Heart left ventricle (tissue), 16 donors: ENCODE data around the gene CEP112. TPM values are rescaled to one million over a fixed set of nuclear protein-coding genes. Genes with fewer than 3 reads are reported as not detected.

Experiments
- ATAC-seq, 4 donors: fragments of 200-7000 bp; cut with Tn5 transposase; one replicate each; pipeline ENCODE4 v1.9.1; 2020 to 2022; ENCODE audit warnings: moderate library complexity in 4 of 4, mild to moderate bottlenecking in 3 of 4, moderate number of reproducible peaks in 1 of 4
- DNase-seq, 5 donors: peaks; one replicate each; pipeline ENCODE4 v3.0.0-alpha.2; 2020
- H3K27ac ChIP-seq, 12 donors: fragments of 200-600 bp; sonication (generic) in 4 of 12; one replicate each; pipeline versions ENCODE4 v1.5.0 to v1.8.0; 2016 to 2022; ENCODE audit warnings: mild to moderate bottlenecking in 2 of 12
- H3K27me3 ChIP-seq, 9 donors: fragments of 200-600 bp; sonication (generic) in 2 of 9; one replicate each; pipeline versions ENCODE4 v1.5.1 to v1.8.0; 2016 to 2022; ENCODE audit warnings: mild to moderate bottlenecking in 3 of 9
- H3K36me3 ChIP-seq, 9 donors: fragments of 200-600 bp; sonication (generic) in 2 of 9; one replicate each; pipeline versions ENCODE4 v1.5.0 to v1.8.0; 2018 to 2022; ENCODE audit warnings: mild to moderate bottlenecking in 2 of 9
- H3K4me1 ChIP-seq, 12 donors: fragments of 200-600 bp; sonication (generic) in 4 of 12; one replicate each; pipeline versions ENCODE4 v1.5.0 to v1.8.0; 2016 to 2022; ENCODE audit warnings: mild to moderate bottlenecking in 3 of 12
- H3K4me3 ChIP-seq, 12 donors: fragments of 200-600 bp; sonication (generic) in 4 of 12; one replicate each; pipeline versions ENCODE4 v1.5.0 to v1.8.0; 2017 to 2022; ENCODE audit warnings: mild to moderate bottlenecking in 9 of 12, moderate library complexity in 4 of 12
- H3K9me3 ChIP-seq, 12 donors: fragments of 200-600 bp; sonication (generic) in 4 of 12; one replicate each; pipeline versions ENCODE4 v1.5.0 to v1.8.0; 2016 to 2022; ENCODE audit warnings: mild to moderate bottlenecking in 1 of 12
- CTCF ChIP-seq, 12 donors: fragments of 200-600 bp; sonication (generic) in 4 of 12; IDR thresholded peaks; one replicate each; pipeline versions ENCODE4 v1.5.0 to v1.8.0; 2018 to 2022; ENCODE audit warnings: antibody characterized with exemption in 12 of 12, mild to moderate bottlenecking in 5 of 12
- POLR2A ChIP-seq, 2 donors: fragments of 450-650 bp; IDR thresholded peaks; one replicate each; pipeline ENCODE4 v1.6.1; 2017; ENCODE audit warnings: antibody characterized with exemption in 2 of 2, mild to moderate bottlenecking in 2 of 2, moderate library complexity in 2 of 2
- WGBS, 4 donors: extraction: QIAGEN DNeasy Blood & Tissue Kit in 2 of 4; methylation state at CpG; one replicate each; pipeline versions ENCODE4 v1.1.5 to v1.1.7; 2013 to 2018; 5-methylcytosine and 5-hydroxymethylcytosine counted together
- intact Hi-C, 10 donors: fragments of 100-400 bp; cut with DNase I; formaldehyde crosslinking; loops; one replicate each; pipeline versions ENCODE4 v1.11.1 to v1.14.2; 2022
- polyA plus RNA-seq, 2 donors: library from polyadenylated mRNA; stranded (reverse); fragments of 200-250 nt; gene quantifications; one replicate each; pipeline ENCODE4 v1.2.3, GENCODE V29; 2013
- total RNA-seq, 9 donors: library from RNA; depleted of rRNA in 2 of 9; stranded (reverse); fragments of >200 nt in 2 of 9; fragmentation: NEBNext Ultra II Directional in 3 of 9; extraction: Animal tissue kit (Norgen Biotek cat#: 25700) in 3 of 9; gene quantifications; one replicate each; pipeline versions ENCODE4 v1.1.0 to v1.2.4, GENCODE V29; 2016 to 2023
- donor health status: ischemic (EF 13 %, LVEDD 7.1; RV severe dilation, severe dysfunction).
- donor health status: healthy with polysubstance abuse.
- donor health status: DM: no; HTN: yes; CAD: no.
- donor health status: DM: no; HTN: no; CAD: no.
- donor health status: ischemic (EF 25% LVEDD 6.9; RV normal size, moderate dysfunction).
- donor health status: ischemic (EF 25% LVEDD 5.7; RV mildly dilated, moderate dysfunction).
- donor health status: healthy.
- donor health status: DM: yes; HTN: yes; CAD: no.
- donor health status: ischemic (EF 35%, LVEDD 5.7; RV mildly dilated, moderate dysfunction).
- donor health status: nonischemic (EF 11% LVEDD 7.7; RV severe dilation, severe dysfunction).
- donor health status: DM: yes; HTN: yes; CAD: no.
- donor health status: PGD.
- donor health status: ischemic (EF 29% LVEDD 5.4; RV normal size, mild dysfunction).
- donor health status: nonischemic (EF 23%, LVEDD 6.1; RV moderate dilation, normal function).

Gene CEP112
- total and polyA plus RNA-seq, 11 donors, result 5.5 to 28.3 (median 14.3) TPM

DNA sequence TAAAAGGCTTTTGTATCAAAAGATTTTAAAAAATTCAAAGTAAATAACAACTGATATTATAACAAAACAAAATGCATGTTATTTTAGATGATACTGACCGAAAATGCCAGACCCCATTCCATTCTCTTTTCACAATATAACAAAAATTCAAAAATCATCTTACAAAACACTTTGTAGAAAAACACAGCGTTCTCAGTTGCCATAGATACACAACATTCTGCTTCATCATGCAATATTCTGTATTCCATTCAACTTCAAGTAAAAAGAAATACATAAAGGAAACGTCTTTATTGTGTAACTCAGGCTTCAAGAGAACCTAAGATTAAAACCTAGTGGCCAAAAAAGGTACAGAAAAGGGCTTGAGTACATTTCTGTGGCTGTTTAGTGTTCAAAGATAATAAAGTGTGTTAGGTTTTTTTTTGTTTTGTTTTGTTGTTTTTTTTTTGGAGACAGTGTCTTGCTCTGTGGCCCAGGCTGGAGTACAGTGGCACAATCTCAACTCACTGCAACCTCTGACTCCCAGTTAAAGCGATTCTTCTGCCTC is 250.5 kb downstream of the CEP112 start:
- H3K4me3 ChIP-seq, result no peak overlapping the region
- no peaks in the 10 kb centered on the region for H3K27me3 ChIP-seq
- H3K9me3 ChIP-seq, result peaks cover 0 to 16% (median 0%) of the 10 kb centered on the region in 12 donors
- intact Hi-C loops, result no loop called here
- H3K27ac ChIP-seq, result no peak overlapping the region
- no peak for DNase-seq
- no peak for TF ChIP-seq POLR2A (IDR thresholded peaks at IDR 0.05)
- peak in 2 of 12 donors; percentile 15 to 27 for TF ChIP-seq CTCF (IDR thresholded peaks at IDR 0.05)
- ATAC-seq, result no peak
- H3K4me1 ChIP-seq, result no peaks in the 10 kb centered on the region
- no peaks in the 10 kb centered on the region for H3K36me3 ChIP-seq
- WGBS, 4 donors, result 87 to 94% (median 90%) methylated on average over 4 of the region's 4 CpGs

- DNase-seq, result no peak
- 83 to 89% (median 87%) methylated on average over 3 of the region's 3 CpGs for WGBS, 4 donors
- intact Hi-C loops, result no loop called here
- Histone ChIP-seq H3K27ac (no peak overlapping the region), H3K9me3 (peaks cover 0 to 51% (median 6%) of the 10 kb centered on the region in 12 donors), H3K4me3 (no peak overlapping the region), H3K4me1 (peaks cover 0 to 5% (median 0%) of the 10 kb centered on the region in 12 donors), H3K36me3 (no peaks in the 10 kb centered on the region), H3K27me3 (no peaks in the 10 kb centered on the region)
- TF ChIP-seq CTCF (IDR thresholded peaks at IDR 0.05) (no peak), POLR2A (IDR thresholded peaks at IDR 0.05) (no peak)
- ATAC-seq, result no peak
Measured at GRCh38 chr17:65936013-65936412, 255.9 kb downstream of the CEP112 start.

DNA sequence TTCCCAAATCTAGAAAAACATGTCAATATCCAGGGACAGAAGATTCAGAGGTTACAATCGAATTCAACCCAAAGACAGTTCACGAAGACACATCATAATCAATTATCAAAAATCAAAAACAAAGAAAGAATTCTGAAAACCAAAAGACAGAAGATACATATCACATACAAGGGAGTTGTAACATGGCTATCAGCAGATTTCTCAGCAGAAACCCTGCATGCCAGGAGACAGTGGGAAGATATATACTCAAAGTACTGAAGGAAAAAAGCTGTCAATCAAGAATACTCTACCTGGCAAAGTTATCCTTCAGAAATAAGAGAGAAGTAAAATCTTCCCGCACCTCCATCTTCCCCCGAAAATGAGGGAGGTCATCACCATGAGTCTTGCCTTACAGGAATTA is 258.6 kb downstream of the CEP112 start:
- Histone ChIP-seq H3K36me3 (no peaks in the 10 kb centered on the region), H3K4me3 (no peak overlapping the region), H3K4me1 (peaks cover 0 to 5% (median 0%) of the 10 kb centered on the region in 12 donors), H3K27me3 (no peaks in the 10 kb centered on the region), H3K9me3 (peaks cover 0 to 35% (median 6%) of the 10 kb centered on the region in 12 donors), H3K27ac (no peak overlapping the region)
- TF ChIP-seq CTCF (IDR thresholded peaks at IDR 0.05) (no peak), POLR2A (IDR thresholded peaks at IDR 0.05) (no peak)
- ATAC-seq (no peak), DNase-seq (no peak)
- intact Hi-C loops, result no loop called here
- 69 to 99% (median 82%) methylated on average over 4 of the region's 4 CpGs for WGBS, 4 donors

- TF ChIP-seq POLR2A (IDR thresholded peaks at IDR 0.05), result no peak
- peak in 1 of 12 donors; percentile 20 for TF ChIP-seq CTCF (IDR thresholded peaks at IDR 0.05)
- WGBS, 4 donors, result 75 to 90% (median 82%) methylated on average over 3 of the region's 3 CpGs
- ATAC-seq, result peak; percentile 94 to 99 (median 98)
Measured at GRCh38 chr17:65931246-65932149, 260.4 kb downstream of the CEP112 start.

More at GRCh38 chr17:65931246-65932149, 260.4 kb downstream of the CEP112 start:
- peak; percentile 32 to 54 (median 50) for DNase-seq
- H3K27ac ChIP-seq, result peak overlapping the region in 4 of 12 donors; percentile 3 to 35 (median 17)
- intact Hi-C loops, result no loop called here
- H3K9me3 ChIP-seq, result peaks cover 0 to 35% (median 6%) of the 10 kb centered on the region in 12 donors
- peaks cover 0 to 5% (median 0%) of the 10 kb centered on the region in 12 donors for H3K4me1 ChIP-seq
- H3K4me3 ChIP-seq, result no peak overlapping the region
- H3K27me3 ChIP-seq, result no peaks in the 10 kb centered on the region
- H3K36me3 ChIP-seq, result peaks cover 0 to 8% (median 4%) of the 10 kb centered on the region in 9 donors
